Measurements from ENCODE around the gene ABCC9. TPM values are rescaled to one million over a fixed set of nuclear protein-coding genes. Genes with fewer than 3 reads are reported as not detected.

Gene ABCC9
- total RNA-seq, 4 donors from 2014 or later, result 12.5 to 41.6 (median 27.3) TPM

- Histone ChIP-seq H3K27me3 (no peaks in the 10 kb centered on the region), H3K36me3 (no peaks in the 10 kb centered on the region), H3K27ac (peak overlapping the region in 2 of 4 donors; percentile 18 to 83), H3K4me1 (peaks cover 0 to 23% (median 0%) of the 10 kb centered on the region in 4 donors), H3K9me3 (no peaks in the 10 kb centered on the region), H3K4me3 (peak overlapping the region; percentile 19 to 67 (median 48))
- DNase-seq (ENCODE audit: low spot score in 2 of 2), result peak in 1 of 2 donors; percentile 25
- WGBS, 2 donors, result 31 to 35% methylated on average over 23 of the region's 23 CpGs
- TF ChIP-seq EP300 (IDR thresholded peaks at IDR 0.05) (peak in 1 of 2 donors; percentile 20), CTCF (IDR thresholded peaks at IDR 0.05) (peak in 1 of 5 experiments; percentile 15), POLR2A (IDR thresholded peaks at IDR 0.05) (no peak)
Observed at GRCh38 chr12:21773263-21773741, 167.9 kb downstream of the ABCC9 start.

GRCh38 chr12:21771311-21771710, 169.9 kb downstream of the ABCC9 start:
- Histone ChIP-seq H3K4me1 (peaks cover 0 to 23% (median 0%) of the 10 kb centered on the region in 4 donors), H3K27ac (no peak overlapping the region), H3K36me3 (no peaks in the 10 kb centered on the region), H3K27me3 (no peaks in the 10 kb centered on the region), H3K4me3 (no peak overlapping the region), H3K9me3 (no peaks in the 10 kb centered on the region)
- 59 to 71% methylated on average over 1 of the region's 1 CpG for WGBS, 2 donors
- no peak for DNase-seq (ENCODE audit: low spot score in 2 of 2)
- TF ChIP-seq POLR2A (IDR thresholded peaks at IDR 0.05), result no peak
- no peak for TF ChIP-seq CTCF (IDR thresholded peaks at IDR 0.05)
- TF ChIP-seq EP300 (IDR thresholded peaks at IDR 0.05), result no peak

- no peaks in the 10 kb centered on the region for H3K27me3 ChIP-seq
- no peaks in the 10 kb centered on the region for H3K9me3 ChIP-seq
- peaks cover 0 to 13% (median 0%) of the 10 kb centered on the region in 4 donors for H3K4me1 ChIP-seq
- no peak overlapping the region for H3K27ac ChIP-seq
- TF ChIP-seq EP300 (IDR thresholded peaks at IDR 0.05), result no peak
- no peak for TF ChIP-seq POLR2A (IDR thresholded peaks at IDR 0.05)
- no peak for TF ChIP-seq CTCF (IDR thresholded peaks at IDR 0.05)
- H3K36me3 ChIP-seq, result no peaks in the 10 kb centered on the region
- no peak for DNase-seq (ENCODE audit: low spot score in 2 of 2)
- no peak overlapping the region for H3K4me3 ChIP-seq
- WGBS, 2 donors, result 73 to 78% methylated on average over 2 of the region's 2 CpGs
Observed at GRCh38 chr12:21769307-21769706, 171.9 kb downstream of the ABCC9 start.

- no peak overlapping the region for H3K4me3 ChIP-seq
- TF ChIP-seq POLR2A (IDR thresholded peaks at IDR 0.05) (no peak), CTCF (IDR thresholded peaks at IDR 0.05) (no peak), EP300 (IDR thresholded peaks at IDR 0.05) (no peak)
- H3K27me3 ChIP-seq, result no peaks in the 10 kb centered on the region
- 80 to 82% methylated on average over 2 of the region's 2 CpGs for WGBS, 2 donors
- no peak overlapping the region for H3K27ac ChIP-seq
- no peak for DNase-seq (ENCODE audit: low spot score in 2 of 2)
- no peaks in the 10 kb centered on the region for H3K4me1 ChIP-seq
- H3K9me3 ChIP-seq, result no peaks in the 10 kb centered on the region
- H3K36me3 ChIP-seq, result no peaks in the 10 kb centered on the region
Observed at GRCh38 chr12:21766403-21766802, 174.8 kb downstream of the ABCC9 start.

GRCh38 chr12:21764950-21765349, 176.3 kb downstream of the ABCC9 start:
- TF ChIP-seq CTCF (IDR thresholded peaks at IDR 0.05), result no peak
- no peak for TF ChIP-seq POLR2A (IDR thresholded peaks at IDR 0.05)
- TF ChIP-seq EP300 (IDR thresholded peaks at IDR 0.05), result no peak
- Histone ChIP-seq H3K4me3 (no peak overlapping the region), H3K9me3 (no peaks in the 10 kb centered on the region), H3K27me3 (no peaks in the 10 kb centered on the region), H3K27ac (no peak overlapping the region), H3K36me3 (no peaks in the 10 kb centered on the region), H3K4me1 (no peaks in the 10 kb centered on the region)
- DNase-seq (ENCODE audit: low spot score in 2 of 2), result no peak
- WGBS, 2 donors, result 91 to 93% methylated on average over 4 of the region's 4 CpGs
